ENCODE data around the gene TEX13C.

- TF ChIP-seq CTCF (IDR thresholded peaks at IDR 0.05): no peak
- TF ChIP-seq POLR2A (IDR thresholded peaks at IDR 0.05): no peak
Measured at GRCh38 chrX:125340490-125340889, 20.8 kb downstream of the TEX13C start.
